ENCODE data around the gene USHBP1. TPM values are rescaled to one million over a fixed set of nuclear protein-coding genes. Genes with fewer than 3 reads are reported as not detected.

The USHBP1 gene
- total RNA-seq, 1 experiment from 2014 or later, result 12.3 TPM

- ChIA-PET CTCF (interaction anchor here (1.0 to 3.2 kb wide), 11 partner anchors 8 to 190 kb away, joined by 3 to 12 read pairs (median 6); partner anchors contain the start of genes MRPL34, OCEL1 and USE1), POLR2A (interaction anchor here (0.6 to 2.8 kb wide), 9 partner anchors 9 to 159 kb away, joined by 3 to 11 read pairs (median 6); partner anchors contain the start of genes BABAM1, OCEL1 and USE1)
- ATAC-seq, result peak; percentile 36
- Mint-ChIP-seq H3K27me3 (ENCODE audit: low read depth) (no peaks in the 10 kb centered on the region), H3K4me3 (peak overlapping the region; percentile 80), H3K27ac (no peak overlapping the region), H3K36me3 (peaks cover 40% of the 10 kb centered on the region), H3K9me3 (no peaks in the 10 kb centered on the region), H3K4me1 (peaks cover 27% of the 10 kb centered on the region)
- peak; percentile 68 for DNase-seq (ENCODE audit: low spot score)
- TF ChIP-seq ATF1 (CRISPR knock-in tag; IDR thresholded peaks at IDR 0.05), result no peak
- TF ChIP-seq ZNF396 (CRISPR knock-in tag; IDR thresholded peaks at IDR 0.05; ENCODE audit: borderline replicate concordance), result no peak
- TF ChIP-seq E2F1 (CRISPR knock-in tag; IDR thresholded peaks at IDR 0.05), result no peak
- TF ChIP-seq FOXK1 (CRISPR knock-in tag; IDR thresholded peaks at IDR 0.05), result peak; percentile 48; the same call in 1 of the 2 replicates
- TF ChIP-seq ZNF263 (CRISPR knock-in tag; IDR thresholded peaks at IDR 0.05; ENCODE audit: low read depth), result no peak
- 0 out of 2 replicates have a peak, but pooled peaks have one; percentile 17 for TF ChIP-seq JUN (CRISPR knock-in tag; IDR thresholded peaks at IDR 0.05)
- TF ChIP-seq SP1 (CRISPR knock-in tag; conservative IDR thresholded peaks at IDR 0.05), result peak; percentile 55
- TF ChIP-seq, protein P1, sequence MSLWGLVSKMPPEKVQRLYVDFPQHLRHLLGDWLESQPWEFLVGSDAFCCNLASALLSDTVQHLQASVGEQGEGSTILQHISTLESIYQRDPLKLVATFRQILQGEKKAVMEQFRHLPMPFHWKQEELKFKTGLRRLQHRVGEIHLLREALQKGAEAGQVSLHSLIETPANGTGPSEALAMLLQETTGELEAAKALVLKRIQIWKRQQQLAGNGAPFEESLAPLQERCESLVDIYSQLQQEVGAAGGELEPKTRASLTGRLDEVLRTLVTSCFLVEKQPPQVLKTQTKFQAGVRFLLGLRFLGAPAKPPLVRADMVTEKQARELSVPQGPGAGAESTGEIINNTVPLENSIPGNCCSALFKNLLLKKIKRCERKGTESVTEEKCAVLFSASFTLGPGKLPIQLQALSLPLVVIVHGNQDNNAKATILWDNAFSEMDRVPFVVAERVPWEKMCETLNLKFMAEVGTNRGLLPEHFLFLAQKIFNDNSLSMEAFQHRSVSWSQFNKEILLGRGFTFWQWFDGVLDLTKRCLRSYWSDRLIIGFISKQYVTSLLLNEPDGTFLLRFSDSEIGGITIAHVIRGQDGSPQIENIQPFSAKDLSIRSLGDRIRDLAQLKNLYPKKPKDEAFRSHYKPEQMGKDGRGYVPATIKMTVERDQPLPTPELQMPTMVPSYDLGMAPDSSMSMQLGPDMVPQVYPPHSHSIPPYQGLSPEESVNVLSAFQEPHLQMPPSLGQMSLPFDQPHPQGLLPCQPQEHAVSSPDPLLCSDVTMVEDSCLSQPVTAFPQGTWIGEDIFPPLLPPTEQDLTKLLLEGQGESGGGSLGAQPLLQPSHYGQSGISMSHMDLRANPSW (CRISPR knock-in tag; conservative IDR thresholded peaks at IDR 0.05; ENCODE audit: low read depth), result no peak
- TF ChIP-seq USF2 (CRISPR knock-in tag; IDR thresholded peaks at IDR 0.05), result no peak
- peak; percentile 63; the same call in 1 of the 2 replicates for TF ChIP-seq MAX (CRISPR knock-in tag; IDR thresholded peaks at IDR 0.05)
- no peak for TF ChIP-seq NR1H2 (CRISPR knock-in tag; IDR thresholded peaks at IDR 0.05)
- peak; percentile 35; the same call in 1 of the 2 replicates for TF ChIP-seq MYBL2 (CRISPR knock-in tag; IDR thresholded peaks at IDR 0.05)
- no peak for TF ChIP-seq TEAD4 (CRISPR knock-in tag; IDR thresholded peaks at IDR 0.05)
- TF ChIP-seq ZBTB21 (CRISPR knock-in tag; IDR thresholded peaks at IDR 0.05; ENCODE audit: borderline replicate concordance), result no peak
- TF ChIP-seq NR2C2 (CRISPR knock-in tag; IDR thresholded peaks at IDR 0.05), result no peak
- peak; percentile 58 for TF ChIP-seq ZNF232 (CRISPR knock-in tag; IDR thresholded peaks at IDR 0.05)
- TF ChIP-seq NR3C1 (CRISPR knock-in tag; conservative IDR thresholded peaks at IDR 0.05; ENCODE audit: low read depth), result no peak
- peak; percentile 79; the same call in 1 of the 2 replicates for TF ChIP-seq IRF2 (CRISPR knock-in tag; IDR thresholded peaks at IDR 0.05; ENCODE audit: borderline replicate concordance, low read depth)
- TF ChIP-seq FOXP1 (CRISPR knock-in tag; IDR thresholded peaks at IDR 0.05; ENCODE audit: borderline replicate concordance), result peak; percentile 97
- TF ChIP-seq FOXP4 (CRISPR knock-in tag; IDR thresholded peaks at IDR 0.05), result peak; percentile 57; the same call in 1 of the 2 replicates
- no peak for TF ChIP-seq EMX1 (CRISPR knock-in tag; IDR thresholded peaks at IDR 0.05)
- TF ChIP-seq, protein P2, sequence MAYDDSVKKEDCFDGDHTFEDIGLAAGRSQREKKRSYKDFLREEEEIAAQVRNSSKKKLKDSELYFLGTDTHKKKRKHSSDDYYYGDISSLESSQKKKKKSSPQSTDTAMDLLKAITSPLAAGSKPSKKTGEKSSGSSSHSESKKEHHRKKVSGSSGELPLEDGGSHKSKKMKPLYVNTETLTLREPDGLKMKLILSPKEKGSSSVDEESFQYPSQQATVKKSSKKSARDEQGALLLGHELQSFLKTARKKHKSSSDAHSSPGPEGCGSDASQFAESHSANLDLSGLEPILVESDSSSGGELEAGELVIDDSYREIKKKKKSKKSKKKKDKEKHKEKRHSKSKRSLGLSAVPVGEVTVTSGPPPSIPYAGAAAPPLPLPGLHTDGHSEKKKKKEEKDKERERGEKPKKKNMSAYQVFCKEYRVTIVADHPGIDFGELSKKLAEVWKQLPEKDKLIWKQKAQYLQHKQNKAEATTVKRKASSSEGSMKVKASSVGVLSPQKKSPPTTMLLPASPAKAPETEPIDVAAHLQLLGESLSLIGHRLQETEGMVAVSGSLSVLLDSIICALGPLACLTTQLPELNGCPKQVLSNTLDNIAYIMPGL (CRISPR knock-in tag; IDR thresholded peaks at IDR 0.05), result peak; percentile 96; the same call in 1 of the 2 replicates
- no peak for TF ChIP-seq GTF2I (CRISPR knock-in tag; conservative IDR thresholded peaks at IDR 0.05)
- TF ChIP-seq ETV6 (CRISPR knock-in tag; IDR thresholded peaks at IDR 0.05), result peak; percentile 37; the same call in 1 of the 2 replicates
- TF ChIP-seq RELA (CRISPR knock-in tag; IDR thresholded peaks at IDR 0.05; ENCODE audit: borderline replicate concordance), result peak; percentile 76; the same call in 1 of the 2 replicates
- TF ChIP-seq ZNF219 (CRISPR knock-in tag; IDR thresholded peaks at IDR 0.05; ENCODE audit: borderline replicate concordance), result no peak
- 0 out of 2 replicates have a peak, but pooled peaks have one; percentile 78 for TF ChIP-seq TP53 (CRISPR knock-in tag; IDR thresholded peaks at IDR 0.05)
- no peak for TF ChIP-seq RORB (CRISPR knock-in tag; IDR thresholded peaks at IDR 0.05)
These were observed 29.1 kb downstream of the USHBP1 start for GRCh38 chr19:17235300-17235970.

Measured in WTC11 (cell line).